A204.1 (cell line): Measurements from ENCODE around the gene EXD3.
"Not testable (repeated sequence)": the region's sequence is repeated elsewhere in the genome, so short reads cannot be mapped to it uniquely, and the experiment has no call there.

Experiments used
- FAIRE-seq: peaks from 2 replicates; lab custom pipeline; 2012; peaks lifted over from hg19 to GRCh38; lab: Jason Lieb, UNC

The EXD3 gene

GRCh38 chr9:137393176-137394150 lies 29.5 kb downstream of the EXD3 start:
- FAIRE-seq = no peak

DNA sequence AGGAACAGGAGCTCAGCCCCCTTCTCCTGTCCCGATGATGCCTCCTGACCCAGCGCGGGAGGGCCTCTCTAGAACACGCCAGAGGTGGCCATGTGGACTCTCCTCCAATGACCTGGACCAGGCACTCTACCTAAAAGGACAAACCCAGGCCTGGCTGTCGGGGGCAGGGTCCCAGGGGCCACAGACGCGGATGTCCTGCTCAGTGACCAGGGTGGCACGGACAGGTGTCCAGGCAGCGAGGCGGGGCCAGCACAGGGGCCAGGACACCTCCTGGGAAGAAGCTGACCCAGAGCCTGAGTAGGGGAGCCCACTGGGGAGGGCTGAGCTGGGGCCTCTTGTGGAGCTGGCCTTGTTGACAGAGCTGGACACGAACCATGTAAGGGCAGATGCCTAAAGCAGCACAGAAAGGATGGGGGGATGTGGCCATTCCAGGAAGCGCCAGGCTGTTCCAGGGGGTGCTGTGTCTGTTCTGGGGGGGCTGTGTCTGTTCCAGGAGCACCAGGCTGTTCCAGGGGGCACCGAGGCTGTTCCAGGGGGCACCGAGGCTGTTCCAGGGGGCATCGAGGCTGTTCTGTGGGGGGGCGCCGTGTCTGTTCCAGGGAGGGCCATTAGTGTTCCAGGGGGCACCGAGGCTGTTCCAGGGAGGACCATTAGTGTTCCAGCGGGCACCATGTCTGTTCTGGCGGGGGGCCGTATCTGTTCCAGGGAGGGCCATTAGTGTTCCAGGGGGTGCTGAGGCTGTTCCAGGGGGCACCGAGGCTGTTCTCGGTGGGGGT lies 30.5 kb downstream of the EXD3 start:
- FAIRE-seq = no peak

DNA sequence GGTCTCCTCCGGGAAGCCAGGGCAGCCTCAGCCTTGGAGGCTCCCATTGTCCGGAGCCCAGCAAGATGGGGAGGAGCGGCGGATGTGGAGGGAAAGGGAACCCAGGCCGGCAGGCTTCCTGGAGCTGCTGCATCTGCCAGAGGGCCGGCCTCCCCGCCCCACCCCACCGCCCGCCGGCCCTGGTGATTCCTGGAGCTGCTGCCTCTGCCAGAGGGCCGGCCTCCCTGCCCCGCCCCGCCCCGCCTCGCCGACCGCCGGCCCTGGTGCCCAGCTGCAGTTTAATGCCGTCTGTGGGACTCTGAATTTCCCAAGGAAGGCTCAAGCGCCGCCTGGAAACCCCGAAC lies 31.6 kb downstream of the EXD3 start:
- no peak for FAIRE-seq

DNA sequence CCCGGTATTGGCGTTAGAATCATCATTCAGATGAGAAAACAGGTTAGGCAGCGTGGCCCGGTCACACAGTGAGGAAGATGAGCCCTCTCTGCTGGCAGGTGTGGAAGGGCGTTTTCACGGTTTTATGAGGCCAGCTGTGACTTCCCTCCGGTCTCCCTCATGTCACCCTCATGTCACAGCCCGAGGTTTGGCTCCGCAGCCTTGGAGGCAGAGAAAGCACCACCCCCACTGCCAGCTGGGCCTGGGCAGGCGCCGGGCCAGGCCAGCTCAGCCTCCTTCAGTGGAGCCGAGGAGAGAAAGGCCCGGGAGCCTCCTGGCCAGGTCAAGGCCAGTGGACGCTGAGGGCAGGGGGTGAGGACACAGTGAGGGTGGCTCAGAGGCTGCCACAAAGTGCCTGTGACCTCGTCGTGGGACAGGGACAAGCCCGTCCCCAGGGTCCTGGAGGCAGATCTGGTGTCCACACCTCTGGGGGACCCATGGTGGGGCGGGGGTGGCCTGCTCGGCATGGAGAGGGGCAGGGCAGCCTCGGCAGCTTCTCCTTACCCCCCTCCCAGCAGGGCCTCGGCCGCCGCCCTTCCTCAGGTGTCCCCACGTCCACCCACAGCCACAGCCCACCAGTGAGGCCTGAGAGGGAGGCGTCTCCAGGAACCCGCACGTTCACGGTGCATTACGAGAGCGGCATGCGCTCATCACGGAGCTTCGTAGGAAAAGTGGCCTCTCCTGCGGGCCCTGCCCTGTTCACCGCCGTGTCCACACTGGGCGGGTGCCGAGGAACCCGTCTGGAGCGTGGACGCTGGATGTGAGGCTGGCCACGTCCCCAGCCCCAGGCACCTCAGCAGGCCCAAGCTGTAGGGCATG lies 32.2 kb downstream of the EXD3 start:
- no peak for FAIRE-seq

- FAIRE-seq = no peak
These were observed 33.6 kb downstream of the EXD3 start for GRCh38 chr9:137389428-137389746.

- FAIRE-seq = no peak
These were observed 34.2 kb downstream of the EXD3 start for GRCh38 chr9:137388589-137389427.

DNA sequence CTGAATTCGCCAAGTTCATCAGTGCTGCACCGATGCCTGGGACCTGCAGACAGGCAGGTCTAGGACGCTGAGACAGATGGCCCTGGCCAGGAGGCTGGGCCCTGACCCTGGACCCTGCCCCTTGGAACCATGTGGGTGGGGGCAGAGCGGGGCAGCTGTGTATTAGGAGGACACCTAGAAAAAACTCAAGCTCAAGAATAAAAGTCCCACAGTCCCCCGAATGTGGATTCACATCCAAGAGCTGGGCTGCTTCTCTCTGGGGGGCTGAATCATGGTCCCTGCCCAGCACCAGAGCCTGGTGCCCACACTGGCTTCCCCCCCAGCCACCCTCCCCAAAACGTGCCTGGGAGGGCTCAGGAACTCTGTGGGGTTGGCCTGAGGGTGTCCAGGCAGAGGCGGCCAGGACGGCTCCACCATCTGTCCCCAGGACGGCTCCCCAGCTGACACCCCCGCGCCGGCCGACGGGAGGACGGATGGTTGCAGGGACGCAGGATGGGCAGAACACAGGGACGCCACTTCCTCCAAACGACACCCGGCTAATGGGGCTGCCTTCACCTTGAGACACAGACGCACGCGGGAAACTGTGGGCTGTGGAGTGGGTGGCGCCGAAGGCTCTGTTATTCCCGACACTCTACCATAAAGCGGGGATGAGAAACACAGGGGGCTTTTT lies 34.9 kb downstream of the EXD3 start:
- no peak for FAIRE-seq

DNA sequence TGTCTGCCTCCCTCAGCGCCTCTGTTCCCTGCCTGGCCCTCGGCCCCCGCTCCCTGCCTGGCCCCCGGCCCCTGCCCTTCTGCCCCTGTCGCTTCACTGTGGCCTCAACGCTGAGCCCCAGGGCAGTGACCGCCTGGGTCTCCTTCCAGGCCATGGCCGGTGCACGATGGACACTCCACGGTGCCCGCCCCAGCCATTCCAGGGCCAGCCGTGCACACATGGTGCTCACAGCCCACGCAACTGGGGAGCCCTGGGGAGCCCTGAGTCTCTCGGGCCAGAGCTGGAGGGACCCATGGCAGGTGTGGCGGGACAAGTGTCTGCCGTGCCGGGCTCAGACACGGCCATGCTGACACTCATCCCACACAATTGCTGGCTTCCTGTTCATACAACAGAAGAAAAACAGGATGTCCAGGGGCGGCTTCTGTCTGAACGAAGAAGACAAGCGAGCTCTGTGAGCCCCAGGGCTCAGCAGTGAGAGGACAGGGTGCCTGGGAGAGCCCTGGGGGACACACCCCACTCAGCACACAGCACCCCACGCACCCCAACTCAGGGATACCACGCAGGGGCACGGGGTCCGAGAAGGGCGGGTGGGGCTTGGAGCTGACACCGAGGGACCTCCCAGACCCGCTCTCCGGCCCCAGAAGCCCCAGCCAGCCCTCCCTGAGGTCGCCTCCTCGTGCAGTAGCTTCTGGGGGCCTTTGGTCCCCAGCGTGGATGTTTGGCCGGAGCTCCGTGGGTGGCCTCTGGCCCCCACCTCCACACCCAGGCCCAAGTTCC lies 35.7 kb downstream of the EXD3 start:
- no peak for FAIRE-seq

- FAIRE-seq = not testable (repeated sequence)
These were observed 36.4 kb downstream of the EXD3 start for GRCh38 chr9:137386507-137387113.

DNA sequence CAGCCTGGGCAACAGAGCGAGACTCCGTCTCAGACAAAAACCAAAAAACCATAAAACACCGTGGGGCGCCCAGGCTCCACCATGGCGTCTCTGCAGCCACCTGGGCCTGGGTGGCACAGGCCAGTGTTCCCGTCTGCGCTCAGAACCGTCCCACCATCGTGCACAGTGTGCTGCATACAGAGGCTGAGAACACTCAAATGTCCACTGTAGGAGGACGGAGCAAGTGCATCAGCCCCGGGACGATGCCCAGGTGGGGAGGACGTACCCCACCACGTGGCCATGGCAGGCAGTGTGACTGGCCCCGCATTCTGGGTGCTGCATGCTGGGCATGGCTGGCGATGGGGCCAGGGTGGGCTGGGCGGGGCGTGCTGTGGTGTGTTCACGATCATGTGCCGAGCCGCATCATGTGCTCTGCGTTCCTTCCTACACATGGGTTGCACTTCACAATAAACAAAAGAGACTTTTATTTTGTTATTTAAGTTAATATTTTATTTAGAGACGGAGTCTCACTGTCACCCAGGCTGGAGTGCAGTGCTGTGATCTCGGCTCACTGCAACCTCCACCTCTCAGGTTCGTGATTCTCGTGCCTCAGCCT lies 37.8 kb downstream of the EXD3 start:
- no peak for FAIRE-seq

GRCh38 chr9:137383784-137384756 lies 38.9 kb downstream of the EXD3 start:
- FAIRE-seq = no peak

DNA sequence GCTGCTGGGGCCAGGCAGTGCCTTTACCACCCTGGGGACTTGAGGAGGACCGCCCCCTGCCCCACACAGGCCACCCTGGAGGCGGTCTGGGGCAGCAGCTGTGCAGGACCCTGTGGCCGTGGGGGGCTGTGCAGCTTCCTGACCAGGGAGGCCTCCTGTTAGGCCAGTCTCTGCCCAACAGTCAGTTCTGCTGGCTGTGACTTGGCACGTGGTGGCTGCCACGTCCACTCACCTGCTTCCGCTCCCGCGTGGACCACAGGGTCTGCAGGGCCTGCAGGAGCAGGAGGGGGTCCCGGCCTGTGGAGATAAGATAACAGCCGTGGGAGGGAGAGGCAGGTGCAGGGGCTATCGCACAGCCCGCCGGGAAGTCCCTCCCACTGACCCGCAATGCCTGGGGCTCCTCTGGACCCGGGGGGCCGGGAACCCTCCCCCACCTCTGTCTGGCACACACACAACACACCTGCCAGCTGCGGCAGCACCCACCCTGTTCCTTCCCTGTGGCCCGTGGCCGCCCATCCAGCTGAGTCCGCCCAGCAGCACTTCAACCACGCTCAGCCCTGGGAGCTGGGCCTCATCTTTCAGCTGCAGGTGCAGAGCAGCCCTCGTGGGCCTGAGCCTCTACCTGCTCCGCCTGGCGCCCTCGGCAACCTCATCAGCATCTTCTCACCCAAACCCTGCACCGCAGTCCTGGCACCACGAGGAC lies 39.7 kb downstream of the EXD3 start:
- FAIRE-seq = no peak

- no peak for FAIRE-seq
These were observed 40.4 kb downstream of the EXD3 start for GRCh38 chr9:137382444-137383080.

DNA sequence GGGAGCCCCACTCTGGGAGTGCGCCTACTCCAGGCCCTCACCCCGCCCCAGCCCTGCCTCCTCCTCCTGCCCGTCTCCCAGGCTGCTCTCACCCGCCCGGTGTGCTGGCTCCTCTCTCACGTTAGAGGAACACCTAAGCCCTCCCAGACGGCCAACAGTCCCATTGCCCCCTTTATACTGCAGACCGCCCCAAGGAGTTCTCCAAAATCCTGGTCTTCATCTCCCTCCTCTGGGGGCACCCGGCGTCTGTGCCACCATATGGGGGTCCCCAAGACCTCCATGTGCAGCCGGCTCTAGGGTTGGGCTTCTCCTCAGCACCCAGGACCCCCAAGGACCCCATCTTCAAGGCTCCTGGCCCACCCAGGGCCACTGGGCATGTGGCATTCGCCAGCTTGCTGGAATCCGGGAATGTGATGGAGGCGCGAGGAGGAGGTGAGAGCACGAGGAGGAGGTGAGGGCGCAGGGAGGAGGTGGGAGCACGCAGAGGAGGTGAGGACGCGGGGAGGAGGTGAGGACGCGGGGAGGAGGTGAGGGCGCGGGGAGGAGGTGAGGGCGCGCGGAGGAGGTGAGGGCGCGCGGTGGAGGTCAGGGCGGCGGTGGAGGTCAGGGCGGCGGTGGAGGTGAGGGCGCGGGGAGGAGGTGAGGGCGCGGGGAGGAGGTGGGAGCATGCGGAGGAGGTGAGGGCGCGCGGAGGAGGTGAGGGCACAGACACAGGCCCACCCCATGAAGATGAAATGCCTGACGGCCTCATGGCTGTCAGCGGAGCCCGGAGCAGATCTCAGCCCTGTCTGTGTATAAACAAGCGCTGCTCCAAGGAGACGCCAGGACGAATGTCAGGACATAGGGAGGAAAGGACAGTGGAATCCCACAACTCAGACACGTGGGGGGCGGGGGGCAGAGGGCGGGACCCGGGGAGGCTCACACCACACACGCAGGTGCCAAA lies 41.2 kb downstream of the EXD3 start:
- no peak for FAIRE-seq

GRCh38 chr9:137380606-137381005 lies 42.4 kb downstream of the EXD3 start:
- no peak for FAIRE-seq

GRCh38 chr9:137380171-137380570 lies 42.8 kb downstream of the EXD3 start:
- no peak for FAIRE-seq
